Measurements from ENCODE around the gene BRD1.

BRD1 gene

GRCh38 chr22:49867303-49868265 lies 39.9 kb upstream of the BRD1 start:
- H3K27ac ChIP-seq (replicated peaks), result peak overlapping the region; percentile 72
- no peaks in the 10 kb centered on the region for H3K27me3 ChIP-seq (ENCODE audit: insufficient read depth, poor library complexity, severe bottlenecking)
- peak in 1 of 2 experiments; percentile 91 for DNase-seq (ENCODE audit: low read depth in 1 of 2, low spot score in 1 of 2)
- H3K4me3 ChIP-seq (replicated peaks; ENCODE audit: insufficient read depth, low read length), result no peak overlapping the region
- peak; percentile 57; the same call in 1 of the 2 replicates for TF ChIP-seq POLR2AphosphoS5 (IDR thresholded peaks at IDR 0.05; ENCODE audit: low read depth)
- TF ChIP-seq GABPA (IDR thresholded peaks at IDR 0.05; ENCODE audit: low read depth), result no peak

GRCh38 chr22:49866646-49867045 lies 39.0 kb upstream of the BRD1 start:
- peak in 1 of 2 experiments; percentile 35 for DNase-seq (ENCODE audit: low read depth in 1 of 2, low spot score in 1 of 2)
- Histone ChIP-seq H3K27me3 (ENCODE audit: insufficient read depth, poor library complexity, severe bottlenecking) (no peaks in the 10 kb centered on the region), H3K27ac (replicated peaks) (peak overlapping the region; percentile 72), H3K4me3 (replicated peaks; ENCODE audit: insufficient read depth, low read length) (no peak overlapping the region)
- TF ChIP-seq SPI1 (IDR thresholded peaks at IDR 0.05; ENCODE audit: borderline replicate concordance, low read depth) (no peak), CTCF (IDR thresholded peaks at IDR 0.05; ENCODE audit: insufficient read depth, low read length) (no peak), REST (IDR thresholded peaks at IDR 0.05; ENCODE audit: insufficient replicate concordance, low read depth) (no peak), GABPA (IDR thresholded peaks at IDR 0.05; ENCODE audit: low read depth) (no peak), POLR2AphosphoS5 (IDR thresholded peaks at IDR 0.05; ENCODE audit: low read depth) (no peak)

- no peaks in the 10 kb centered on the region for H3K27me3 ChIP-seq (ENCODE audit: insufficient read depth, poor library complexity, severe bottlenecking)
- no peak overlapping the region for H3K4me3 ChIP-seq (replicated peaks; ENCODE audit: insufficient read depth, low read length)
- TF ChIP-seq SPI1 (IDR thresholded peaks at IDR 0.05; ENCODE audit: borderline replicate concordance, low read depth), result no peak
- no peak for TF ChIP-seq CTCF (IDR thresholded peaks at IDR 0.05; ENCODE audit: insufficient read depth, low read length)
- TF ChIP-seq GABPA (IDR thresholded peaks at IDR 0.05; ENCODE audit: low read depth), result no peak
- TF ChIP-seq REST (IDR thresholded peaks at IDR 0.05; ENCODE audit: insufficient replicate concordance, low read depth), result no peak
- TF ChIP-seq POLR2AphosphoS5 (IDR thresholded peaks at IDR 0.05; ENCODE audit: low read depth), result no peak
- peak overlapping the region; percentile 72 for H3K27ac ChIP-seq (replicated peaks)
- no peak for DNase-seq (ENCODE audit: low read depth in 1 of 2, low spot score in 1 of 2)
These were observed 38.5 kb upstream of the BRD1 start for GRCh38 chr22:49866134-49866533.

- no peak for TF ChIP-seq SPI1 (IDR thresholded peaks at IDR 0.05; ENCODE audit: borderline replicate concordance, low read depth)
- TF ChIP-seq CTCF (IDR thresholded peaks at IDR 0.05; ENCODE audit: insufficient read depth, low read length), result no peak
- no peak for TF ChIP-seq POLR2AphosphoS5 (IDR thresholded peaks at IDR 0.05; ENCODE audit: low read depth)
- no peak for TF ChIP-seq REST (IDR thresholded peaks at IDR 0.05; ENCODE audit: insufficient replicate concordance, low read depth)
- TF ChIP-seq GABPA (IDR thresholded peaks at IDR 0.05; ENCODE audit: low read depth), result no peak
- Histone ChIP-seq H3K4me3 (replicated peaks; ENCODE audit: insufficient read depth, low read length) (no peak overlapping the region), H3K27me3 (ENCODE audit: insufficient read depth, poor library complexity, severe bottlenecking) (no peaks in the 10 kb centered on the region), H3K27ac (replicated peaks) (peak overlapping the region; percentile 72)
- no peak for DNase-seq (ENCODE audit: low read depth in 1 of 2, low spot score in 1 of 2)
These were observed 37.5 kb upstream of the BRD1 start for GRCh38 chr22:49865156-49865555.
